ENCODE measurements around the gene MLLT6. TPM values are rescaled to one million over a fixed set of nuclear protein-coding genes. Genes with fewer than 3 reads are reported as not detected.
A peak's percentile ranks its signal among the peaks of the same experiment; 100 is the strongest.

The MLLT6 gene
- 10 to 100 TPM; 18.4 to 60.9 TPM for total RNA-seq
- polyA plus RNA-seq (ENCODE audit: insufficient read length in 2 of 2), result 10 to 100 TPM; 62.7 to 94.1 TPM
- long read RNA-seq, donor 1, transcript MLLT6-205 (1 exons, 2,937 nt), result major isoform, 59 of 65 reads
- long read RNA-seq, donor 1, partial matches to known transcripts, result 5 of 65 reads
- long read RNA-seq, donor 1, other reads (novel, unspliced or antisense), result 0 of 65 reads
- long read RNA-seq, donor 2, transcript MLLT6-205 (1 exons, 2,937 nt), result major isoform, 33 of 35 reads
- long read RNA-seq, donor 2, partial matches to known transcripts, result 0 of 35 reads
- long read RNA-seq, donor 2, other reads (novel, unspliced or antisense), result 0 of 35 reads
- long read RNA-seq, donor 3, transcript MLLT6-205 (1 exons, 2,937 nt), result major isoform, 26 of 28 reads
- long read RNA-seq, donor 3, partial matches to known transcripts, result 0 of 28 reads
- long read RNA-seq, donor 3, other reads (novel, unspliced or antisense), result 0 of 28 reads
- long read RNA-seq, donor 4, transcript MLLT6-205 (1 exons, 2,937 nt), result major isoform, 88 of 142 reads
- long read RNA-seq, donor 4, partial matches to known transcripts, result 46 of 142 reads
- long read RNA-seq, donor 4, other reads (novel, unspliced or antisense), result 0 of 142 reads

- peak within 1 kb of the TSS; percentile 88 for H3K27ac ChIP-seq (ENCODE audit: low read depth, low read length)
- peaks cover 19% of the 10 kb centered on the region for H3K27me3 ChIP-seq (ENCODE audit: control insufficient read depth, insufficient read depth, low read length)
- no peaks in the 10 kb centered on the region for H3K9me3 ChIP-seq (ENCODE audit: control insufficient read depth, insufficient read depth, low read length)
- DNase-seq (ENCODE audit: low read depth in 4 of 6, low spot score in 6 of 6), result peak in 4 of 6 donors; percentile 71 to 95 (median 88)
- peaks cover 23% of the 10 kb centered on the region for H3K36me3 ChIP-seq (ENCODE audit: control insufficient read depth, insufficient read depth, low read length)
- H3K4me1 ChIP-seq (ENCODE audit: control insufficient read depth, insufficient read depth, low read length), result peaks cover 53% of the 10 kb centered on the region
- 0% methylated on average over 86 of the region's 100 CpGs for WGBS (ENCODE audit: insufficient coverage)
- peak within 1 kb of the TSS; percentile 95 for H3K4me3 ChIP-seq (ENCODE audit: low read depth, low read length)
These were observed at the start of gene MLLT6 for GRCh38 chr17:38704606-38705522. Gene MLLT6 (plus strand): TSS chr17:38705273. CDS start chr17:38705633, 360 bp downstream.

- H3K9me3 ChIP-seq (ENCODE audit: control insufficient read depth, insufficient read depth, low read length), result no peaks in the 10 kb centered on the region
- H3K27ac ChIP-seq (ENCODE audit: low read depth, low read length), result no peak overlapping the region
- DNase-seq (ENCODE audit: low read depth in 4 of 6, low spot score in 6 of 6), result peak in 1 of 6 donors; percentile 82
- H3K4me1 ChIP-seq (ENCODE audit: control insufficient read depth, insufficient read depth, low read length), result peaks cover 36% of the 10 kb centered on the region
- 50% methylated on average over 24 of the region's 27 CpGs for WGBS (ENCODE audit: insufficient coverage)
- no peak overlapping the region for H3K4me3 ChIP-seq (ENCODE audit: low read depth, low read length)
- no peaks in the 10 kb centered on the region for H3K27me3 ChIP-seq (ENCODE audit: control insufficient read depth, insufficient read depth, low read length)
- no peaks in the 10 kb centered on the region for H3K36me3 ChIP-seq (ENCODE audit: control insufficient read depth, insufficient read depth, low read length)
These were observed 47.9 kb upstream of the MLLT6 start for GRCh38 chr17:38656959-38657823.

GRCh38 chr17:38657824-38658740, 47.0 kb upstream of the MLLT6 start:
- no peaks in the 10 kb centered on the region for H3K36me3 ChIP-seq (ENCODE audit: control insufficient read depth, insufficient read depth, low read length)
- no peak overlapping the region for H3K4me3 ChIP-seq (ENCODE audit: low read depth, low read length)
- WGBS (ENCODE audit: insufficient coverage), result 77% methylated on average over 13 of the region's 15 CpGs
- no peak for DNase-seq (ENCODE audit: low read depth in 4 of 6, low spot score in 6 of 6)
- no peak overlapping the region for H3K27ac ChIP-seq (ENCODE audit: low read depth, low read length)
- no peaks in the 10 kb centered on the region for H3K27me3 ChIP-seq (ENCODE audit: control insufficient read depth, insufficient read depth, low read length)
- peaks cover 36% of the 10 kb centered on the region for H3K4me1 ChIP-seq (ENCODE audit: control insufficient read depth, insufficient read depth, low read length)
- H3K9me3 ChIP-seq (ENCODE audit: control insufficient read depth, insufficient read depth, low read length), result no peaks in the 10 kb centered on the region

GRCh38 chr17:38658741-38659345, 46.2 kb upstream of the MLLT6 start:
- Histone ChIP-seq H3K4me1 (ENCODE audit: control insufficient read depth, insufficient read depth, low read length) (peaks cover 39% of the 10 kb centered on the region), H3K27ac (ENCODE audit: low read depth, low read length) (no peak overlapping the region), H3K9me3 (ENCODE audit: control insufficient read depth, insufficient read depth, low read length) (no peaks in the 10 kb centered on the region), H3K27me3 (ENCODE audit: control insufficient read depth, insufficient read depth, low read length) (no peaks in the 10 kb centered on the region), H3K36me3 (ENCODE audit: control insufficient read depth, insufficient read depth, low read length) (no peaks in the 10 kb centered on the region), H3K4me3 (ENCODE audit: low read depth, low read length) (no peak overlapping the region)
- peak in 2 of 6 donors; percentile 41 to 75 for DNase-seq (ENCODE audit: low read depth in 4 of 6, low spot score in 6 of 6)
- WGBS (ENCODE audit: insufficient coverage), result 68% methylated on average over 7 of the region's 13 CpGs

GRCh38 chr17:38659415-38659814, 45.7 kb upstream of the MLLT6 start:
- H3K36me3 ChIP-seq (ENCODE audit: control insufficient read depth, insufficient read depth, low read length), result no peaks in the 10 kb centered on the region
- no peak overlapping the region for H3K27ac ChIP-seq (ENCODE audit: low read depth, low read length)
- no CpG with 5 or more reads among the region's 7 CpGs for WGBS (ENCODE audit: insufficient coverage)
- peaks cover 35% of the 10 kb centered on the region for H3K4me1 ChIP-seq (ENCODE audit: control insufficient read depth, insufficient read depth, low read length)
- no peaks in the 10 kb centered on the region for H3K9me3 ChIP-seq (ENCODE audit: control insufficient read depth, insufficient read depth, low read length)
- no peak overlapping the region for H3K4me3 ChIP-seq (ENCODE audit: low read depth, low read length)
- no peak for DNase-seq (ENCODE audit: low read depth in 4 of 6, low spot score in 6 of 6)
- no peaks in the 10 kb centered on the region for H3K27me3 ChIP-seq (ENCODE audit: control insufficient read depth, insufficient read depth, low read length)

GRCh38 chr17:38660097-38661025, 44.7 kb upstream of the MLLT6 start:
- DNase-seq (ENCODE audit: low read depth in 4 of 6, low spot score in 6 of 6), result no peak
- no peaks in the 10 kb centered on the region for H3K9me3 ChIP-seq (ENCODE audit: control insufficient read depth, insufficient read depth, low read length)
- no peaks in the 10 kb centered on the region for H3K27me3 ChIP-seq (ENCODE audit: control insufficient read depth, insufficient read depth, low read length)
- H3K27ac ChIP-seq (ENCODE audit: low read depth, low read length), result no peak overlapping the region
- no peaks in the 10 kb centered on the region for H3K36me3 ChIP-seq (ENCODE audit: control insufficient read depth, insufficient read depth, low read length)
- 86% methylated on average over 12 of the region's 16 CpGs for WGBS (ENCODE audit: insufficient coverage)
- no peak overlapping the region for H3K4me3 ChIP-seq (ENCODE audit: low read depth, low read length)
- H3K4me1 ChIP-seq (ENCODE audit: control insufficient read depth, insufficient read depth, low read length), result peaks cover 26% of the 10 kb centered on the region

GRCh38 chr17:38663125-38663751, 41.8 kb upstream of the MLLT6 start:
- peak in 3 of 6 donors; percentile 43 to 86 (median 78) for DNase-seq (ENCODE audit: low read depth in 4 of 6, low spot score in 6 of 6)
- no peak overlapping the region for H3K27ac ChIP-seq (ENCODE audit: low read depth, low read length)
- WGBS (ENCODE audit: insufficient coverage), result 7% methylated on average over 8 of the region's 9 CpGs

More at GRCh38 chr17:38663125-38663751, 41.8 kb upstream of the MLLT6 start:
- Histone ChIP-seq H3K4me1 (ENCODE audit: control insufficient read depth, insufficient read depth, low read length) (peaks cover 13% of the 10 kb centered on the region), H3K9me3 (ENCODE audit: control insufficient read depth, insufficient read depth, low read length) (no peaks in the 10 kb centered on the region), H3K27me3 (ENCODE audit: control insufficient read depth, insufficient read depth, low read length) (peaks cover 4% of the 10 kb centered on the region), H3K36me3 (ENCODE audit: control insufficient read depth, insufficient read depth, low read length) (no peaks in the 10 kb centered on the region), H3K4me3 (ENCODE audit: low read depth, low read length) (no peak overlapping the region)

Data from spinal cord (tissue), 10 donors.